GM18498 (cell line): ENCODE measurements around the gene GPR78.
"Not testable (repeated sequence)": the region's sequence is repeated elsewhere in the genome, so short reads cannot be mapped to it uniquely, and the experiment has no call there.

Experiments
- ATAC-seq: cut with Tn5 transposase; IDR thresholded peaks from one replicate; pipeline ENCODE4 v1.9.1; 2021; ENCODE audit warnings: mild to moderate bottlenecking, moderate library complexity; ENCODE audit not compliant: unreplicated experiment

The GPR78 gene

DNA sequence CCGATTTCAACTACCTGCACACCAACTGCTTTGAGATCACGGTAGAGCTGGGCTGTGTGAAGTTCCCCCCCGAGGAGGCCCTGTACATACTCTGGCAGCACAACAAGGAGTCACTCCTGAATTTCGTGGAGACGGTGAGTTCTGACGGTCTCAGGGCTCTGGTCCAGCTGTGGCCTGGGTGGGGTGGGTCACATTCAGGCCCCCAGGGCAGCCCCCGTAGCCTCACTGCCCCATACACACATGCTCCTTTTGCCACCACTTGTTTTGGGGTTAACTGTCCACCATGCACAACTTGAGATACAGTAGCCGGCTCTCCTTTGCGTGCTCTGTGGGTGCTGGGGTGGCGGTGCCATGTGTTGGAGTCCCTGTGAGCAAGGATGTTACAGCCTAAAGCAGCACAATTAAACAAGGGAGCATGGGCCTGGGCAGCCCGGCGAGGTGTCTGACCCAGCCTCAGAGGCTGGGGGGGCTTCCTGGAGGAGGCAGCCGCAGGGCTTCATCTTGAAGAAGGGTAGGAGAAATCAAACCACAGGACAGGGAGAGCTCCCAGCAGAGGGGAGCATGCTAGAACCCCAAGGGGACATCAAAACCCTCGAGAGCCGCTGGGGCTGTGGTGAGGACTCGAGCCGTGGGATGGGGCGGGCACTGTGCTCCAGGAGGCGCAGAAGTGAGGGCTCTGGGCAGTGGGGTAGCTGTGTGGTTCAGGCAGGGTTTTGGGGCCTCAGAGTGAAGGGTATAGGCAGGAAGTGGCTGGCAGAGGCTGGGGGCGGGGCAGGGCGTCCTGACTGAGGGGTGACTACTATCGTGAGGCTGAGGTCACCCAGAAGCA lies 34.4 kb downstream of the GPR78 start:
- ATAC-seq: no peak

DNA sequence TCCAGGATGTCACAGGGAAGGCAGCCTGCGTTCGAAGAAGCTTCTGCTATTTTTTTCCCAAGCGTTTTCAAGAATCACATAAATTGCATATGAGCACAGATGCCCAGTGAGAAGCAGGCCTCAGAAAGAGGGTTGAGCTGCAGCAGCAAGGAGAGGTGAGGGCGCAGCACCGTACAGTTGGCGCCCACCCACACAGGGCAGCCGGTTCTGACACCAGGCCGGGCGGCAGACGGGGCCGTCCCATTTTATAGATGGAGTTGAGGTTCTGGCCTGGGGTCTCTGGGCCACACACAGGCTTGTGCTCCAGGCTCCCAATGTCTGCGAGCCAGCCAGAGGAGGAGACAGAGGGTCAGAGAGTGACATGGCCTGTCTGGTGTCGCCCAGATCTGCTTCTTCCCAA lies 35.2 kb downstream of the GPR78 start:
- ATAC-seq: no peak

- ATAC-seq: no peak
Measured at GRCh38 chr4:8615921-8616787, 36.0 kb downstream of the GPR78 start.

GRCh38 chr4:8616831-8617230 lies 36.6 kb downstream of the GPR78 start:
- ATAC-seq: no peak

DNA sequence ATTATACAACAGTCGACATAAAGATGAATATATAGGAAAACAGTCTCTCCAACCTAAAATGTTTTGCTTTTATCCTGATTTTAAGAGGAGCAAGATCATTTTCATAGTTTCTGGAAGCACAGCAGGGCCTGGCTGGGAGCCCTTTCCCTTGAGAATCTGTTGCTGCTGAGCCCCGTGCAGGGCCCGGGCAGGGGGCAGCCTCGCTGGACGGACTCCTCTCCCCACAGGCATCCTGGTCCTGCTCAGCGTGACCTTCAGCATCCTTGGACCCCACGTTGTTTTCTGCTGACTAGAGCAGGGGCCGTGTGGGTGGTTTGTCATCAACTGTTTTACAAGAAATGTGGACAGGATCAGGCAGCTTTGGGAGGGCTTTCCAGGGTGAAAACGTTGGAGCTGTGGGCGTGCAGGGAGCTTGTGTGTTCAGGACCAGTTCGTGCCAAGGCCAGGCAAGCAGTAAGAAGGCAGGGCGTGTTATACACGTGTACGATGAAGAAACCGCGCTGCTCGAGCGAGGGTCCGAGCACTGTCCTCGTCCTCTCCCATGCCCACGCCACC lies 37.4 kb downstream of the GPR78 start:
- no peak for ATAC-seq

- ATAC-seq: no peak
Measured at GRCh38 chr4:8618421-8618820, 38.2 kb downstream of the GPR78 start.

- no peak for ATAC-seq
Measured at GRCh38 chr4:8618961-8619720, 38.9 kb downstream of the GPR78 start.

- ATAC-seq: not testable (repeated sequence)
Measured at GRCh38 chr4:8621135-8621534, 40.9 kb downstream of the GPR78 start.

- ATAC-seq: not testable (repeated sequence)
Measured at GRCh38 chr4:8624601-8625272, 44.5 kb downstream of the GPR78 start.

DNA sequence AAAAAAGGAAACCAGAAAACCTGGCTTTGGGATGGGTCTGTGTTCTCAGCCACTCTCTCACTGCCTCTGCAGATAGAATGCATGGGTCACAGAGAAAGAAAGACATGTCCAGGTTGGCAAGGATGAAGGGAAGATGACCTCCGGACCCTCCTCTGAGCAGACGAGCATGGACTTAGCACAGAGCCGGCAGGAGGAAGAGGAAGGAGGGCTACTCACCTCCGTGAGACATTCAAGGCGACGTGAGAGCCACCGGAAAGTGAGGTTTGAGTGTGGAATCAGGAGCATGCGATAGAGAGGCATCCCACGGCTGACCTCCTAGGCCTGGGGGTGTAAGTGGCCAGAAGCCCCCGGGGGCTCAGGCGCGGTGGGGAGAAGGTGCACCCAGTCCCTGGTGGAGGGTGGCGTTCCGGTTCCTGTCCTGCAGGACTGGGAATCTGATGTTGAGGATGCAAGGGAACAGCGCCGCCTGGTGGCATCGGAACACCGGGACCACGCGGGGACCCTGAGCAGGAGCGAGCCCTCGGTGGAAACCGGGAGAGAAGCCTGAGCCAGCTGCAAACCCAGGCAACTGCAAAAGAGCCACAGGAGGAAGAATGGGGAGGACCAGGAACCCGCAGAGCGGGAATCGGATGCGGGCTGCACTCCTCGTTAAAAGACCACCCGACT lies 50.2 kb downstream of the GPR78 start:
- ATAC-seq: not testable (repeated sequence)

DNA sequence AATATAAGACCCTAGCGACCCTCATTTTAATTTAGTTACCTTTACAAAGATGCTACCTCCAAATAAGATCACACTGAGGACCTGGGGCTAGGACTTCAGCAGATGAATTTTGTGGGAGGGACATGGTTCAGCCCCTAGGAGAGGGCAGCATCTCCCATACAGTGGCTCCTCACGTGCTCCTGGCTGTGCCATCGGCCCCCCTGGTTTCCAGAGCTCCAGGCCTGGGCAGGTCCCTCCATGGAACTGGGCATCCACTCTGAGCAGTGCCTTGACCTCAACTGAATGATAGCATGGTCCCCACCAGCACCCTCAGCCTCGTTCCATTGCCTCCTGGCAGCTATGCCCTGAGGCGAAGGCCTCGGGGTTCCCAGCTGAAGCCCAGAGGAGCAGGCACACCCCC lies 51.7 kb downstream of the GPR78 start:
- ATAC-seq: not testable (repeated sequence)

GRCh38 chr4:8634773-8635172 lies 54.6 kb downstream of the GPR78 start:
- not testable (repeated sequence) for ATAC-seq

GRCh38 chr4:8635897-8636554 lies 55.8 kb downstream of the GPR78 start:
- not testable (repeated sequence) for ATAC-seq
